Embryonic facial prominence (tissue), 1 donor: ENCODE data around the gene CHD6.

Experiments used
- DNase-seq: peaks from one replicate; pipeline ENCODE4 v3.0.0-alpha.2; 2016; ENCODE audit errors: extremely low spot score

CHD6 gene

DNA sequence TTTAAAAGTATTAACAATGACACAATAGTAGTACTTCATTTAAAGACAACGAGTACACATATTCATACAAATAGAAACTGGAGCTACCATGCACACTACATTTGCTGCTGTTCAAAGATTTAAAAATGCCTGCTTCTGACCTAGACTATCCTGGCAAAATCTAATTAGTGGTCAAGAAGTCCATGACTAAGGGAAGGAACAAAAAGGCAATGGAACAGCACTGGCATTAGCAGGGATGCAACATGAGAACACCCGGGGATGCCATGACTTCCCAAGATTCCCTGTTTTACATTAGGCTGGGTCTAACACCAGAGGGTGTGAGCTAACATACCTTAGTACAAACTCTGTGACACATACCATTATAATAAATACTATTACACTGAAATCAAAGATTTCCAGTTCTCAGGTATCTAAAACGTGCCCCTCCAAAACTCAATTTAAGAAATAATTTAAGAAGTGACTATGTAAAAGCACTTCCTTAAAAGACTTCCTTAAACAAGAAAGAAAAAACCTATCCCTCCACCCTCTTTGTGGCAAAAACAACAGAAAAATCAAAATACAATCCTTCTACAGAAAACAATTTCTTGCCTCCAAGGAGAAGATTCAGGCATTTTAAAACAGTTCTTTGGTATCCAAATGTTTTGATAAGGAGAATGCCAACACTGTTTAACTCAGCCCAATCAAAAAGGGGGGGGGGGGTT is 25.5 kb downstream of the CHD6 start:
- no peak for DNase-seq

DNA sequence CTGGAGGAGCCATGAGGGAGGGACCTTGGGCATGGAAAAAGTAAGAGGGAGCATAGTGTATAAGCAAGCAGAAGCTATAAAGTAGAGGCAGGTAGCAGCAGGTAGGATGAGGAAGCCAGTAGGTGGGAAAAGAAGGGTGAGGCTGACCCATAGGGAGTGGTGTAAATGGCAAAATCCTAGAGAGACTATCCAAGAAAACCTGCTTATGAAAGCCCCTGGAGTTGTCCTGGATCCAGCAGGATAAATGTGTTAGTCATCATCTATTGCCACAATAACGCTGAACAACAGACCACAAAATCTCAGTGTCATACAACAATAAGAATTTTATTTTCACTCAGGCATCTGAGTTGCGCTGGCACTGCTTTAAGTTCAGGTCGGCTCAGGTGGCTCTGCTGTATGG is 30.2 kb downstream of the CHD6 start:
- no peak for DNase-seq

DNA sequence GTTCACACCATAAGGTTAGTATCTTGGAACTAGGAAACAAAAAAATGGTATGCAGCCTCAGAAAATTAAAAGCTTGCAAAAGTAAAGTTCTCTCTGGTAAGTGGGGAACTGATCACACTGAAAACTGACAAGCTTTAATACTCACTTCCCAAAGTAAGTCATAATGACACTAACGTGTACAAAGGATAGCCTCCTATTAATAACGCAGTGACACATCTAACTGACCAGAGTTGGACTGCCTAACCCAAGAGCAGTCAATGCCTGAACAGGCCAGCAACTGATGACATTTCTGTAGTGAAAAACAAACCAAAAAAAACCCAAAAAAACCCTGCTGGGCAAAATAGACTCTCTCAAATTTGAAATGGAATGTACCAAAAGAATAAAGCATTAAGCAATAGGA is 30.7 kb downstream of the CHD6 start:
- DNase-seq, result no peak

DNA sequence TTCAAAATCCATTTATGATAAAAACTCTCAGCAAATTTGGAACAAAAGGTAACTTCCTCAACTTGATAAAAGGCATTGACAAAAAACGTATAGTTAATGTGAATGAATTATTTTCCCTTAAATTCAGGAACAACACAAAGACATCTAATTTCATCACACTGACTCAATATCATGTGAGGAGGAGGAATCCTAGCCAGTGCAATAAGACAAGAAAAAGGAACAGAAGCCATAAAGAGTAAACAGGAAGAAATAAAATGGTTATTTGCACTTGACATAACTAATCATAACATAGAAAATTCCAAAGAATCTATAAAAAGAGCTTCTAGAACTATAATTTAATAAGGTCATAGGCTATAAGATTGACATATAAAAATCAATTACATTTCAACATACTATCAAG is 31.4 kb downstream of the CHD6 start:
- DNase-seq, result no peak

DNA sequence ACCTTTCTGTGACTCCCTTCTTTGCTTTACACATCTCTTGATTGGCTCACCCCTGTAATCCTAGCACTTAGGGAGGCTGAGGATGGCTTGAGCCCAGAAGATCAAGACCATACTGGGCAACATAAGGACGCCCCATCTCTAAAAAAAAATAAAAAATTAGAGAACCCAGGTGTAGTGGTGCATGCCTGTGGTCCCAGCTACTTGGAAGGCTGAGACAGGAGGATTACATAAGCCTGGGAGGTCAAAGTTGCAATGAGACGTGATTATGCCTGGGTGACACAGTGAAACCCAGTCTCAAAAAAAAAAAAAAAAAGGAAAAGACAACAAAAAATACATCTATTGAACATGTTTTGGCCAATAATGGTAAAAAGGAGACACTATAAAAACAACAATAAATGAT is 37.8 kb downstream of the CHD6 start:
- no peak for DNase-seq

DNA sequence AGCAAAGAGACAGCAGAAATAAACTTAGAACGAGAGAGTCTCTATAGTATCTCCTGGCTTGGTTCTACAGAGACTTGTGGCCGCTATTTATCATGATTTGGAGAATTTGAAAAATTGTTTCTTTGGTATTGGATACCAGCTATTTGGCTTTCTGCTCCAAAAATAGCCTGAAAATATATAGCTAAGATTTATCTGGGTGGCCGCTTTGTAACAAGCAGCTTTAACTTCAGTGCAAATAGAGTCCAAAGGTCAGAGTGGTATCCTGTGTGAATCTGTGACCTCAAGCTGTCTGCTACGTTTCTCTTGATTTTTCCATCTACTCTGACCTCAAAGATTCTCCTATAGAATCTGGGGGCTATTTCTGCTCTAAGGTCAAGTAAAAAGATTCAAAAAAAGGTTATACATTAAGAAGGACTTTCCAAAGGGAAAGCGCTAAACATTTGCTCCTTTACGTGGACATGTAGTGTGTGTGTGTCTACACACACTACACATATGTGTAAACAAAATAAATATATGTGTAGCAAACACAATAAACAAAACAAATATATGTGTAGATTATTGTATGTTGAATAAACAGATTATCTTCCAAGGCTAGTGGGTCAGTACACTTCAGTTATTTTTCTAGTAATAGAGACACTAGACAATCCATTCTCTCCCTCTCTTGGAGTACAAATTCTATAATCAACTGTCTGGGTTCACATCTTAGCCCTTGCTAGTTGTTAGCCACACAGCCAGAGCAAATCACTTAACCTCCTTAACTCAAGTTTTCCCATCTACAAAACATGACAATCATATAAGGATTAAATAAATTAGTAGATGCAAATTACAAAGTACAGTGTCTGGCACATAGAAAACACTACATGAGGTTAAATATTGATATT is 40.8 kb downstream of the CHD6 start:
- no peak for DNase-seq

DNA sequence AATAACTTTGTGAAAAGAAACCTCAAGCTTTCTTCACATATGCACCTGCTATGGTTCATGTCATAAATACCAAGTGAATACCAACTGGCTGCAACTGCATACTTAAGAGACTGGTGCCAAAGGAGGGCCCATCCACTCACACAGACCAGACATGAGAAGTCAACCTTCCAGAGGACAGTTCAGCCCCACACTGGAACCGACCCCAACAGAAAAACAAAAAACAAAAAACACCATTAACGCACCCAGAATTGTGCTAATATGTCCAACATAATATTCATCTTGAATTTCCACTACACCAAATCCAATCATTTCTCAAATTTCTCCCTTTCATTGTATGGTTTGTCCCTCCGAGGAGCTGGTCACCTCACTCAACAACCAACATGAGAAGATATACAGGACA is 42.8 kb downstream of the CHD6 start:
- DNase-seq, result no peak

DNA sequence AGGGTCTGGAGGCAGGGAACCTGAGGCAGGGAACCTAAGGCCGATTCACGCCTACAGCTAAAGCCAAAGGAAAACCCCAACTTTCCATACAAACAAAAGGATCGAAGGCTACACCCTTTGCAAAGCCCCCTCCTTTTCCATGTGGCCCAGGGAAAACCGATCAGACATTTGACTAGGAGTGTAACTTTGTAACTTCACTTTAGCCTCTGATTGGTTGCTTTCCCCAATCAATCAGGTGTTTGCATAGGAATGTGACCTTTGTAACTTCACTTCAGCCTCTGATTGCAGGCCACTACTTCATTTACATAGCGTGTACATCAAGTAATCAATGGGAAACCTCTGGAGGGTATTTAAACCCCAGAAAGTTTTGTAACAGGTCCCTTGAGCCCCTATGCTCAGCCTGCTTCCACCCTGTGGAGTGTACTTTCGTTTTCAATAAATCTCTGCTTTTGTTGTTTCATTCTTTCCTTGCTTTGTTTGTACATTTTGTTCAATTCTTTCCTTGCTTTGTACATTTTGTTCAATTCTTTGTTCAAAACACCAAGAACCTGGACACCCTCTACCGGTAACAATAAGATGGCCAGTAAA is 43.3 kb downstream of the CHD6 start:
- no peak for DNase-seq

DNA sequence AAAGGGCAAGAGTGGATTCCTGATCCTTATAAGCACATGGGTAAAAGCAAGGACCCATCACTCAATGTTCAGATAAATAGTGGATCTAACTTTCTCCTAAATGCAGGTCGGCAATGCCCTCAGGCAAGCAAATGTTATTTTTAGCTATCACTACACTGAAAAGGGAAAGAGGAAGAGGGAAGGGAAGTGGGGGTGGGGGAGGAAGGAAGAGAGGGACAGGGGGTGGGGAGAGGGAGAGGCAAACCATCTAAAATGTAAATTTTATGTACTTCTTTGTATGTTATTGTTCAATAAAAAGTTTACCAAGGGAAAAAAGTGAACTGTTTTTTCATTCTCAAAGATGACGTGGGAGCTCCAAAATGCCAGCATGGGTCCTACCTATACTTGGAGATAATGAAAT is 44.2 kb downstream of the CHD6 start:
- DNase-seq, result no peak

DNA sequence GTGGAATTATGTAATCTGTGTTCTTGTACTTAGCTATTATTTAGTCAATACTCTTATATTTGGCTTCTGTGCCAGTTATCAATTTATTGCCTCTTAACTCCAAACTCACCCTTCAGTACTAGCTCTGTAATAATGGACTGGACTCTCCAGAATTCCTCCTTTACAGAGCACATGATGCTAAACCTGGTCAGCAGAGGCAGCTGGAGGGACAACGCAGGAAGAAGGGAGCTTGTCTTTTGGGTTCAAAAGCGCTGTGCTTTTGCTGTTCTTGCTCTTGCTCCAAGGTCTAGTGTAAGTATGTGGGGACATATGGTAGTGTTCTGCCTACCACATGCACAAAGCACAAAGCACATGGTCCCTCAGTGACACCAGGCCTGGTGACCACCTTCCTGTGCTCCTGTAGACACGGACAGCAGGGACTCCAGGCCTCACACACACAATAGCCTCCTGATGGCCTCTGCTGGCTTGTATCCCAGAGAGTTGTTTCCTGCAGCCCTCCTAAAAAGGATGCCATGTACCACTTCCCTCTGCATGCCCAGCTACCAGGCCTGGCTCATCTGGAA is 46.1 kb downstream of the CHD6 start:
- DNase-seq, result no peak

DNA sequence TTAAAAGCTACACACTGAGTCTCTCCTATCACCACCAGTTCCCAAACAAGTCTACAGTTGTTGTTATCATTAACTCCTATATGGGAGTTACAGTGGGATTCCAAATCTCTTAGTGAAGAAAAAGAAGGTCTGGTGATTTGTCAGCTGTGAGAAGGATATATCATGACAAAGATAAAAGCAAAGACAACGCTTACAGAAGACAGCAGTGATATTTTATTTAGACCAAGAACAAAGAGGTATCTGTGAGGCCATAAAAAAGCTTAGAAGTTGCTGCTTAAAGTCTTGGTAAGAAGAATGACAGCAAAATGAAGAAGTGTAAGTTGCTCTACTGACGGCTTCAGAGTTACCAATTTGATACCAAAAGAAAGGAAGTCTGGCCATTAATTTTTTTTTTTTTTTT is 47.2 kb downstream of the CHD6 start:
- DNase-seq, result no peak

DNA sequence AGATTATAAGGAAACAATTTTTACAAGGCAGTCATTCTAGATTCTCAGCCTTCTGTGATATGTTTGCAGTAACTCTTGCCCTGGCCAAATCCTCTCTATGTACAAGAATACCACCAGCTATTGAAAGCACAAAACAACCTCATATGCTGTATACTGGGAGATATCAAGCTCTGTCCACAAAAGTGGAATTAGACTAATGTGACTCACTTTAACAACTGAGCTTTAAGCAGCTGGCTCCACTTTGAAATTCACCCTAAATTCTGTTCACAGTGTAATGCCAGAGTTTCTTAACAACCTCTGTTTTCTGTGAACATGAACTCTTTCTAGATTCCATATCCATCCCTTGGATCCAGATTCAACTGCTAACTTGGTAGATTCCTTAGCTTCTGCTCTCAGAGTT is 47.6 kb downstream of the CHD6 start:
- no peak for DNase-seq

DNA sequence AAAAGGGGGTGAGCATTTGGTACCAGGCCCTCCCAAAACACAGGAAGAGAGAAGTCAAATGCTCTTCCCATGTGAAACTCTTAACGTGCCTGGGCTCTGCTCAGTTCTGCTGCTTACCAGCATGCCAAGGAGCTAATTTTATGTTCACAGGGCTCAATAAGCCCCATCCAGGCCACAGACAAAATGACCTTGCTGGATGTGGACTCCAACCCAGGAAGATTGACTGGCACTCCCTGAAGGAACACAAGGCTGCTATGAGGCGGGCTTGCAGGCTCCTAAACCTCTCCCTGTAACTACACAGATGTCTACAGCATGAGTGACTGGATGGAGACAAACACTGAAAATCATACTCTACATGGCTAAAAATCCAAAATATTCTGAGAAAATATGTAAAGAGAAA is 50.6 kb downstream of the CHD6 start:
- no peak for DNase-seq

DNA sequence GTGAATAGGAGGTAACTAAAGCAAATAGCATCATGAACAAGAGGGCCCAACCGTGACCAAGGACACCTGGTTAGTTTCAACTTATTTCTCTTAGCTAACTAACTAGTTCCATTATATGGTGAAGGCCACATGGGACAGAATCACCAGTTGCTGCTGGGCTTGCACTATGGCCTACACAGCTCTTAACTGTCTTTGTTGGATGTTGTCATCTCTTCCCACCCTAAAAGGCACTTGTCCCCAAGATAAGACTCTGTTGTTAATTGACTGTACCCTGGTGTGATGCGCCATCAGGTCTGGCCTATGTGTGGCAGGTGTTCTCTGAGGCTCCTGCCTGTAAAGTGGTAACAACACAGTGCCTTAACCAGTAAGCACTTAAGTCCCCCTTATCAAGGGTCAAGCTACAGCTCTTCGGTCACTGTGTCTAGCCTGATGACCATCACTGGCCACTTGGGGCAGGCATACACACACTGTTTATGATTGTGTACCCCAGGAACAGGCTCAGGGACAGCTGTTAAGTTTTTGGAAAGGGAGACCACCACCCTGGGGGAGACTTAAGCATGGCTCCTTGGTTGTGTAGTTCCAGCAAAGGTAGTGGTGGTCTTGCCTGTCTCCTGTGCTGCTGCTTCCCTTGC is 51.2 kb downstream of the CHD6 start:
- no peak for DNase-seq

DNA sequence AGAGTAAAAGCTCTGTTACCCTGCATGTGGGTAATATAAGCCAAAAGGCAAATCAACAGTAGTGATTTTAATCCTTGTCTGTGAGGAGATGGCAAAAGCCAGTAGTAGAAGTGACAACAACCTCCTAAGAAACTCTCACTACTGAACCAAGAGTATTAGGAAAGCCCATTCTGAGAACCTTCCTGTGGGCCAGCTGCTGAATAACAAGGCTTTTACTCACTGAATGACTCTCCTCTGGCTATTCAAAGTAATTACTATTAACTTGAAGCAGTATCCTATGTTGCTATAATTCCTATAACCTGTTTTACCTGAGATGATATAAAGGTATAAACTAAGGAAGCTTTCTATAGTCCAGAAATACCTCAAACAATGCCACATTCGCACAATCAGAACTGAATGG is 55.1 kb downstream of the CHD6 start:
- no peak for DNase-seq

DNA sequence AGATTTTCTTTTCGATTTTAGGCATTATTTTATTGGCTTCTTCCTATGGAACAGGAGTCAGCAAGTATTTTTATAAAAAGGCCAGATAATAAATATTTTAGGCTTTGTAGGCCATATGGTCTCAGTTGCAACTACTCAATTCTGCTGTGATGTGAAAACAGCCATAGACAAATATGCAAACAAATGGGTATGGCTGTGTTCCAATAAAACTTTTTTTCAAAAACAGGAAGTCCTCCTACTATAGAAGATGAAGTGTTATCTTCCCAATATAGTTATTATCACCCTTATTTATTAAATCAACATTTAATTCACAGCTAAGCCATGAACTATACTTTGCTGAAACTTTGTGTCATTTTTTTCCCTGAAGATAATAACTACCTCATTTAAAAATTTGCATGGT is 57.2 kb downstream of the CHD6 start:
- no peak for DNase-seq

DNA sequence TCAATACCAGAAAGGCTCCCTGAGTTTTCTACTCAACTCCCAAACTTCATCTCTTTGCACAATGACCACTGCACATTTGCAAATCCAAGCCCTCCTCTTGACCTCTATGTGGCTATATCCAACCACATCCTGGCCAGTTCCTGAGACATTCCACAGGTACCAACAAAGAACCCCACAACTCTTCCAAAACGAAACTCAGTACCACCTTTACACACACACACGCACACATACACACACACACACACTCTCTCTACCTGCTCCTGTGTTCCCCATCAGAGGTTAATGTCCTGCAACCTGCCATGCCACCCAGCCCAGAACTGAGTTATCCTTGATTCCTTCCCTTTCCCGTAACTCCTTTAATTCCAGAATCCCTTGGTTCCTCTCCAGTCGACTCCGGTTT is 58.5 kb downstream of the CHD6 start:
- DNase-seq, result no peak

DNA sequence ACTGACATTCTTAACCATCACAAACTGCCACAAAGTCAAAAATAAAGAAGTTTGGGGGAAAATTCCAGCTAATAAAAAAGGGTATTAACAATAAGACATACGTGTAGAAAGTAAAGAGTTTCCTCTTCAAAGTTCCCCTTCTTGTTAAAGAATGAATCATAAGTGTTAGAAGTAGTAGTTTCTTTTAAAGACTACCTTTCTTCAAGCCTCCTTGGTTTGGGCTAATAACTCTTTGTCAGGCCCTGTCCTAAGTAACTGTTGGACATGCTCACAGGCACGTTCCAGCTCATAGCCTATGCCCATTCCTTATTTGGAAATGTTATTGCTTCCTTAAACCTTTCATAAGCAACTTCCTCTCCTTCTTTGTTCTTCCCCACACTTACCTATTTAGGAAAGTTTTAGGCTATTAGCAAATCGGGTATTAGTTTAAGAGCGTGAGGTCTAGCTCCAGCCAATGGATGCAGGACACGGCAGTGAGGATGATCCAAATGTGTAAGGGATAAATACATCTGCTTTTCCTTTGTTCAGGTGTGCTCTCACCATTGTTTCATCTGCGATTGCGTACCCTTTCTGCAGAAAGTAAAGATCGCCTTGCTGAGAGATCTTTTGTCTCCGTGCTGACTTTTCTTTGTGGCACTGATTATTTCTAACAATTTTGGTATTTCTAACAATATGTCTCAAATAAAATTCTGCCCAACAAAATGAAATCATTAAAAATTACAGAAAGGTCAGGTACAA is 64.9 kb downstream of the CHD6 start:
- DNase-seq, result no peak

DNA sequence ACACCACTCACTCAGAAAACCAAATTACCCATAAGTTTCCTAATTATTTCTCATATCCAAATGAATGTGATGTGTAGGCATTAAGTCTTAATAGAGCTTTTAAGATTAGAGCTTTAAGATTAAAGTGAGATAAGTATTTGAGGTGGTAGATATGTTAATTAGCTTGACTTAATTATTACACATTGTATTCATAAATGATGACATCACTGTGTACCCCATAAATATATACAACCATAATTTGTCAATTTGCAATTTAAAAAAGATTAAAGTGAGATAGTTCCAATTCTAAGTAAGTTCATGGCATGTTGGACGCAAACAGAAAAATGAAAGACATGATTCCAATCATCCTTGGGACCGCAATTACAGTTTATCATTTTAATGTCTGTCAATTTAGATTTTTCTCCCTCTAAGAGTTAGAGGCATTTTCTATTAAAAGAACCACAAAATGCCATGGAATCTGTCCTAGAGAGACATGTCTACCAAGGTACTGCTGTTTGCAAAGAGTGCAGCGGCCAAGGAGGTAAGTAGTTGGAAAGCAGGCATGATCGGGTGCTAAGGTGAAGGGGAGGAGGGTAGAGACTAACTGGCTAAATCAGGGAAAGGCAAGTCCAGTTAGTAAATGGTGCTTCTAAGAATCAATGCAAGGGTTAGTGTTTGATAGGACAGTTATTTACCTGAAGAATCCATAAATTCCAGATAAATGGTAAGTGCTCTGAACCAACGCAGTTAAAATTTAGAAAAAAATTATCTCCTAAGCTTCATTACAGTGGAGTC is 65.7 kb downstream of the CHD6 start:
- no peak for DNase-seq

DNA sequence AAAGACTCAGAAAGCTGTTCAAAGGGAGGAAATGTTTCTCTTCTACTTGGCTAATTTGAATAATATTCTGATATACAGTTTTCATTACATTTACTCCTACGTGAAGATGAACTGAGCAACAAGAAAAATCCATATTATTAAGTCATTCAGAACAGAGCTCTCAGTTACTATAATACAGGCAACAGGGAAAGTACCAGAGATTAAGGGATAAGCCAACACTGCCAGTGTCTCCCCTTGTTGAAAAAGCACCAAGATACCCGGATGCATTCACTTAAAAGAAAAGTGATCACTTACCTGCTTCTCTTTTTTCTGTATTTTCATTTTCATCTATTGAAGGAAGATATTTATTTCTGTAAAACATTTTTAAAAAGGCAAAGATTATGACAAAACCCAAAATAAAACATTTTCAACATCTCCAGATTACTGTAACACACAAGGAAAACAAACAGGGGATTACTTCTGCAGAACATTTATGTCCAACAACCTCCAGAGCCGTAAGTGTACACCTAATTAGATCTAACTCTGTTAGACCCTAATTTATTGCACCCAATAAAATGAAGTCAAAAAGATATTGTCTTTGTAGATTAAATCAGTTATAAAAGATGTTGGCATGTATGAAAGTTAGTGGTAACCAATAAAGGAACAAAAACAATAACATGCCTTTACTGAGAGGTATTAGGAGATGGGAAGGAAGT is 67.0 kb downstream of the CHD6 start:
- no peak for DNase-seq
